ENCODE measurements around the gene RSRC1. TPM values are rescaled to one million over a fixed set of nuclear protein-coding genes. Genes with fewer than 3 reads are reported as not detected.
"Not testable (repeated sequence)": the region's sequence is repeated elsewhere in the genome, so short reads cannot be mapped to it uniquely, and the experiment has no call there.

RSRC1 gene, protein sequence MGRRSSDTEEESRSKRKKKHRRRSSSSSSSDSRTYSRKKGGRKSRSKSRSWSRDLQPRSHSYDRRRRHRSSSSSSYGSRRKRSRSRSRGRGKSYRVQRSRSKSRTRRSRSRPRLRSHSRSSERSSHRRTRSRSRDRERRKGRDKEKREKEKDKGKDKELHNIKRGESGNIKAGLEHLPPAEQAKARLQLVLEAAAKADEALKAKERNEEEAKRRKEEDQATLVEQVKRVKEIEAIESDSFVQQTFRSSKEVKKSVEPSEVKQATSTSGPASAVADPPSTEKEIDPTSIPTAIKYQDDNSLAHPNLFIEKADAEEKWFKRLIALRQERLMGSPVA
- total RNA-seq (2021; ENCODE audit: unreplicated experiment) (49.4 TPM), Bru-seq, nascent RNA (percentile 86 among the genes with signal in this experiment), BruChase-seq, experiment 1, labeled RNA remaining after a 2-hour chase (percentile 70 among the genes with signal in this experiment), BruChase-seq, experiment 2, labeled RNA remaining after a 6-hour chase (percentile 64 among the genes with signal in this experiment)
- polyA plus RNA-seq (2012; ENCODE audit: insufficient read length), result 22.1 TPM
- long read RNA-seq, transcript RSRC1-215 (10 exons, 1,738 nt), result minor isoform, 9 of 48 reads
- long read RNA-seq, transcript RSRC1-201 (10 exons, 1,727 nt), result major isoform, 11 of 48 reads
- long read RNA-seq, partial matches to known transcripts, result 13 of 48 reads
- long read RNA-seq, other reads (novel, unspliced or antisense), result 13 of 48 reads

- H3K36me3 ChIP-seq (ENCODE audit: control insufficient read depth, insufficient read depth, low read length), result peaks cover 4% of the 10 kb centered on the region; the same call in 1 of the 2 replicates
- no peaks in the 10 kb centered on the region for H3K9me3 ChIP-seq (ENCODE audit: control insufficient read depth, insufficient read depth, low read depth, low read length)
- peak within 1 kb of the TSS; percentile 77 to 92 for H3K4me3 ChIP-seq (ENCODE audit: low read depth in 2 of 2, low read length in 2 of 2)
- TF ChIP-seq SIN3A (IDR thresholded peaks at IDR 0.05; ENCODE audit: borderline replicate concordance, insufficient read depth, low read depth, low read length) (peak; percentile 99), POLR2AphosphoS5 (IDR thresholded peaks at IDR 0.05; ENCODE audit: low read depth, low read length) (peak; percentile 96), TCF7L2 (IDR thresholded peaks at IDR 0.05; ENCODE audit: low read depth, low read length) (peak; percentile 69)
- TF ChIP-seq, protein P1, sequence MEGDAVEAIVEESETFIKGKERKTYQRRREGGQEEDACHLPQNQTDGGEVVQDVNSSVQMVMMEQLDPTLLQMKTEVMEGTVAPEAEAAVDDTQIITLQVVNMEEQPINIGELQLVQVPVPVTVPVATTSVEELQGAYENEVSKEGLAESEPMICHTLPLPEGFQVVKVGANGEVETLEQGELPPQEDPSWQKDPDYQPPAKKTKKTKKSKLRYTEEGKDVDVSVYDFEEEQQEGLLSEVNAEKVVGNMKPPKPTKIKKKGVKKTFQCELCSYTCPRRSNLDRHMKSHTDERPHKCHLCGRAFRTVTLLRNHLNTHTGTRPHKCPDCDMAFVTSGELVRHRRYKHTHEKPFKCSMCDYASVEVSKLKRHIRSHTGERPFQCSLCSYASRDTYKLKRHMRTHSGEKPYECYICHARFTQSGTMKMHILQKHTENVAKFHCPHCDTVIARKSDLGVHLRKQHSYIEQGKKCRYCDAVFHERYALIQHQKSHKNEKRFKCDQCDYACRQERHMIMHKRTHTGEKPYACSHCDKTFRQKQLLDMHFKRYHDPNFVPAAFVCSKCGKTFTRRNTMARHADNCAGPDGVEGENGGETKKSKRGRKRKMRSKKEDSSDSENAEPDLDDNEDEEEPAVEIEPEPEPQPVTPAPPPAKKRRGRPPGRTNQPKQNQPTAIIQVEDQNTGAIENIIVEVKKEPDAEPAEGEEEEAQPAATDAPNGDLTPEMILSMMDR (IDR thresholded peaks at IDR 0.05), result no peak
- peaks cover 23% of the 10 kb centered on the region for H3K4me1 ChIP-seq (ENCODE audit: control insufficient read depth, insufficient read depth, low read length)
- H3K27me3 ChIP-seq (ENCODE audit: control insufficient read depth, insufficient read depth, low read length), result no peaks in the 10 kb centered on the region
- in situ Hi-C loops (cut with HindIII; ENCODE audit: low pct_unique_long_range_greater_than_20kb, low sequenced_read_pairs) (no loop called here), intact Hi-C loops (cut with micrococcal nuclease; ENCODE audit: unreplicated experiment) (loop anchor here (10.0 kb wide), 1 partner anchor 205 kb away; no protein-coding TSS in a partner anchor)
- DNase-seq (ENCODE audit: low read depth, low spot score) (peak; percentile 84), ATAC-seq (peak; percentile 89)
- BruUV-seq (replicated peaks), result TSS peak; percentile 74
- peak within 1 kb of the TSS; percentile 96 for H3K27ac ChIP-seq (ENCODE audit: low read length)
- POLR2A ChIA-PET, result interaction anchor here (0.6 to 1.1 kb wide), 15 partner anchors 17 to 598 kb away, joined by 3 to 20 read pairs (median 7); no protein-coding TSS in a partner anchor
- CTCF ChIA-PET, result interaction anchor here (0.6 to 0.7 kb wide), 5 partner anchors 11 to 494 kb away, joined by 3 to 12 read pairs (median 6); no protein-coding TSS in a partner anchor
Measured at GRCh38 chr3:158109804-158110657, at the start of gene RSRC1. TSS of gene RSRC1 (plus strand) at chr3:158110089. CDS start at chr3:158122105, 12,016 bp downstream.

GRCh38 chr3:158065574-158065973 lies 44.3 kb upstream of the RSRC1 start:
- in situ Hi-C loops (cut with HindIII; ENCODE audit: low pct_unique_long_range_greater_than_20kb, low sequenced_read_pairs); DNase-seq (ENCODE audit: low read depth, low spot score); CTCF ChIA-PET; H3K4me3 ChIP-seq (ENCODE audit: low read depth in 2 of 2, low read length in 2 of 2); H3K27me3 ChIP-seq (ENCODE audit: control insufficient read depth, insufficient read depth, low read length); H3K36me3 ChIP-seq (ENCODE audit: control insufficient read depth, insufficient read depth, low read length); ATAC-seq; H3K4me1 ChIP-seq (ENCODE audit: control insufficient read depth, insufficient read depth, low read length); POLR2A ChIA-PET; BruUV-seq (replicated peaks); intact Hi-C loops (cut with micrococcal nuclease; ENCODE audit: unreplicated experiment); H3K9me3 ChIP-seq (ENCODE audit: control insufficient read depth, insufficient read depth, low read depth, low read length); H3K27ac ChIP-seq (ENCODE audit: low read length): not testable (repeated sequence)

- no TSS peak for BruUV-seq (replicated peaks)
Measured at GRCh38 chr3:158072790-158073189, 37.1 kb upstream of the RSRC1 start.

More at GRCh38 chr3:158072790-158073189, 37.1 kb upstream of the RSRC1 start:
- H3K36me3 ChIP-seq (ENCODE audit: control insufficient read depth, insufficient read depth, low read length), result no peaks in the 10 kb centered on the region
- no peak overlapping the region for H3K27ac ChIP-seq (ENCODE audit: low read length)
- H3K9me3 ChIP-seq (ENCODE audit: control insufficient read depth, insufficient read depth, low read depth, low read length), result no peaks in the 10 kb centered on the region
- intact Hi-C loops (cut with micrococcal nuclease; ENCODE audit: unreplicated experiment), result no loop called here
- ATAC-seq, result no peak
- in situ Hi-C loops (cut with HindIII; ENCODE audit: low pct_unique_long_range_greater_than_20kb, low sequenced_read_pairs), result no loop called here
- ChIA-PET POLR2A (no interaction called here), CTCF (no interaction called here)
- no peaks in the 10 kb centered on the region; the same call in 1 of the 2 replicates for H3K27me3 ChIP-seq (ENCODE audit: control insufficient read depth, insufficient read depth, low read length)
- no peaks in the 10 kb centered on the region for H3K4me1 ChIP-seq (ENCODE audit: control insufficient read depth, insufficient read depth, low read length)
- no peak for DNase-seq (ENCODE audit: low read depth, low spot score)
- H3K4me3 ChIP-seq (ENCODE audit: low read depth in 2 of 2, low read length in 2 of 2), result no peak overlapping the region
- TF ChIP-seq SIN3A (IDR thresholded peaks at IDR 0.05; ENCODE audit: borderline replicate concordance, insufficient read depth, low read depth, low read length) (no peak), POLR2AphosphoS5 (IDR thresholded peaks at IDR 0.05; ENCODE audit: low read depth, low read length) (no peak), REST (IDR thresholded peaks at IDR 0.05; ENCODE audit: insufficient read depth in 1 of 2, low read depth in 2 of 2, low read length in 1 of 2) (no peak), TCF7L2 (IDR thresholded peaks at IDR 0.05; ENCODE audit: low read depth, low read length) (no peak)
- TF ChIP-seq, protein P1 (IDR thresholded peaks at IDR 0.05), result no peak
